CD14-positive monocyte (primary cell): Measurements from ENCODE around the gene ATP2B1. TPM values are rescaled to one million over a fixed set of nuclear protein-coding genes. Genes with fewer than 3 reads are reported as not detected.

Experiments used
- DNase-seq, 3 donors: peaks; one replicate each; pipeline ENCODE4 v3.0.0-alpha.2; 2011 to 2022
- H2AFZ ChIP-seq: 2 replicates; pipeline ENCODE4 v1.6.0; 2012; ENCODE audit warnings: mild to moderate bottlenecking, low read depth, low read length, inconsistent platforms; ENCODE audit not compliant: insufficient read depth, poor library complexity, severe bottlenecking
- H3K27ac ChIP-seq, 2 donors: 1 replicate in 1 of 2; 2 replicates in 1 of 2; pipeline ENCODE4 v1.5.1; 2012 to 2013; ENCODE audit warnings: low read length in 2 of 2, control low read depth in 1 of 2, inconsistent platforms in 1 of 2, low read depth in 1 of 2, mild to moderate bottlenecking in 1 of 2
- H3K27me3 ChIP-seq, 2 donors: one replicate each; pipeline versions ENCODE4 v1.6.0 to v1.6.1; 2011 to 2013; ENCODE audit warnings: low read length in 2 of 2; ENCODE audit not compliant: control insufficient read depth in 2 of 2, insufficient read depth in 2 of 2
- H3K36me3 ChIP-seq, 2 donors: replicated peaks in 1 of 2; 1 replicate in 1 of 2; 2 replicates in 1 of 2; pipeline versions ENCODE4 v1.5.1 to v1.6.1; 2012 to 2013; ENCODE audit warnings: low read length in 2 of 2, control low read depth in 1 of 2, inconsistent platforms in 1 of 2, mild to moderate bottlenecking in 1 of 2; ENCODE audit not compliant: insufficient read depth in 2 of 2, control insufficient read depth in 1 of 2
- H3K4me1 ChIP-seq, 2 donors: 1 replicate in 1 of 2; 2 replicates in 1 of 2; pipeline versions ENCODE4 v1.5.1 to v1.6.1; 2012 to 2013; ENCODE audit warnings: low read length in 2 of 2, control low read depth in 1 of 2, inconsistent platforms in 1 of 2, mild to moderate bottlenecking in 1 of 2, moderate library complexity in 1 of 2; ENCODE audit not compliant: insufficient read depth in 2 of 2, control insufficient read depth in 1 of 2
- H3K4me2 ChIP-seq: replicated peaks from 2 replicates; pipeline ENCODE3; 2012; ENCODE audit warnings: low read length, moderate library complexity, mild to moderate bottlenecking; ENCODE audit not compliant: poor library complexity, severe bottlenecking; ENCODE audit errors: extremely low read depth
- H3K4me3 ChIP-seq, 3 experiments: fragments of 200-600 bp in 1 of 3; sonication (generic) in 1 of 3; replicated peaks in 1 of 3; 1 replicate in 2 of 3; 2 replicates in 1 of 3; pipeline ENCODE4 v1.5.1; 2011 to 2013; ENCODE audit warnings: low read length in 3 of 3, mild to moderate bottlenecking in 3 of 3, control low read depth in 2 of 3, low read depth in 2 of 3, inconsistent platforms in 1 of 3, moderate library complexity in 1 of 3
- H3K79me2 ChIP-seq: 2 replicates; pipeline ENCODE4 v1.6.0; 2012; ENCODE audit warnings: mild to moderate bottlenecking, control low read depth, inconsistent platforms, low read length, moderate library complexity; ENCODE audit not compliant: insufficient read depth
- H3K9ac ChIP-seq: 2 replicates; pipeline ENCODE4 v1.6.0; 2017; ENCODE audit warnings: low read length, mild to moderate bottlenecking; ENCODE audit not compliant: insufficient read depth, poor library complexity, severe bottlenecking
- H3K9me3 ChIP-seq, 2 donors: replicated peaks in 1 of 2; 1 replicate in 1 of 2; 2 replicates in 1 of 2; pipeline versions ENCODE4 v1.5.1 to v1.6.1; 2012 to 2013; ENCODE audit warnings: low read length in 2 of 2, control low read depth in 1 of 2; ENCODE audit not compliant: control insufficient read depth in 1 of 2, insufficient read depth in 1 of 2
- H4K20me1 ChIP-seq: 2 replicates; pipeline ENCODE4 v1.6.0; 2012; ENCODE audit warnings: mild to moderate bottlenecking, low read length, control low read depth, moderate library complexity; ENCODE audit not compliant: insufficient read depth
- H3K27ac Mint-ChIP-seq, 7 donors: one replicate each; pipeline ENCODE4 v1.8.0; 2020; ENCODE audit warnings: mild to moderate bottlenecking in 7 of 7, mixed read lengths in 7 of 7, moderate library complexity in 6 of 7, inconsistent platforms in 2 of 7
- H3K27me3 Mint-ChIP-seq, 3 donors: one replicate each; pipeline ENCODE4 v1.8.0; 2021 to 2022; ENCODE audit warnings: low read depth in 3 of 3, mild to moderate bottlenecking in 3 of 3, mixed read lengths in 3 of 3, moderate library complexity in 3 of 3, inconsistent platforms in 1 of 3
- H3K36me3 Mint-ChIP-seq, 2 donors: one replicate each; pipeline ENCODE4 v1.8.0; 2020; ENCODE audit warnings: mixed read lengths in 2 of 2, inconsistent platforms in 1 of 2, mild to moderate bottlenecking in 1 of 2
- H3K4me1 Mint-ChIP-seq: one replicate; pipeline ENCODE4 v1.8.0; 2020; ENCODE audit warnings: mild to moderate bottlenecking, mixed read lengths
- H3K4me3 Mint-ChIP-seq, 2 donors: one replicate each; pipeline ENCODE4 v1.8.0; 2020; ENCODE audit warnings: mild to moderate bottlenecking in 2 of 2, mixed read lengths in 2 of 2, moderate library complexity in 1 of 2
- H3K9me3 Mint-ChIP-seq, 7 donors: one replicate each; pipeline ENCODE4 v1.8.0; 2020 to 2022; ENCODE audit warnings: mixed read lengths in 7 of 7, mild to moderate bottlenecking in 6 of 7, moderate library complexity in 6 of 7, inconsistent platforms in 2 of 7
- CTCF ChIP-seq: fragments of 200-600 bp; IDR thresholded peaks from one replicate; pipeline ENCODE4 v1.8.0; 2022; ENCODE audit warnings: antibody characterized with exemption, mild to moderate bottlenecking
- WGBS: methylation state at CpG from one replicate; pipeline ENCODE4 v1.1.5; 2013; ENCODE audit warnings: missing lambda C conversion rate; ENCODE audit not compliant: insufficient coverage; 5-methylcytosine and 5-hydroxymethylcytosine counted together
- intact Hi-C, 2 donors: fragments of 100-400 bp; cut with micrococcal nuclease; formaldehyde crosslinking; loops; one replicate each; pipeline versions ENCODE4 v1.15.0 to v1.15.1; 2023
- polyA plus RNA-seq, 3 donors: library from polyadenylated mRNA; depleted of rRNA in 1 of 3; unstranded in 2 of 3; stranded (reverse) in 1 of 3; fragments of 300-500 nt in 2 of 3; fragments of >200 nt in 1 of 3; fragmentation: Illumina TruSeq in 2 of 3; gene quantifications; 1 replicate in 2 of 3; 2 replicates in 1 of 3; pipeline ENCODE4 v1.2.3, GENCODE V29; 2012 to 2021

Gene ATP2B1
- polyA plus RNA-seq, 3 donors = 35.9 to 59.3 (median 53.9) TPM

- intact Hi-C loops = no loop called here
- Histone ChIP-seq H3K4me2 (no peak overlapping the region), H2AFZ (no peak overlapping the region), H4K20me1 (peaks cover 10% of the 10 kb centered on the region), H3K27me3 (no peaks in the 10 kb centered on the region), H3K4me3 (no peak overlapping the region), H3K27ac (no peak overlapping the region), H3K9ac (no peak overlapping the region), H3K36me3 (peaks cover 53 to 82% of the 10 kb centered on the region in 2 donors), H3K4me1 (no peaks in the 10 kb centered on the region), H3K79me2 (no peaks in the 10 kb centered on the region), H3K9me3 (no peaks in the 10 kb centered on the region)
- DNase-seq = no peak
- Mint-ChIP-seq H3K4me3 (no peak overlapping the region), H3K27ac (peak overlapping the region in 1 of 7 donors; percentile 19), H3K27me3 (no peaks in the 10 kb centered on the region), H3K36me3 (peaks cover 67 to 70% of the 10 kb centered on the region in 2 donors), H3K4me1 (peaks cover 2% of the 10 kb centered on the region), H3K9me3 (no peaks in the 10 kb centered on the region)
- WGBS = 100% methylated on average over 2 of the region's 4 CpGs
- TF ChIP-seq CTCF = no peak
Observed at GRCh38 chr12:89593233-89593632, 115.4 kb downstream of the ATP2B1 start.

GRCh38 chr12:89589753-89590152 lies 118.9 kb downstream of the ATP2B1 start:
- Histone ChIP-seq H3K27ac (no peak overlapping the region), H3K4me2 (no peak overlapping the region), H3K27me3 (no peaks in the 10 kb centered on the region), H3K36me3 (peaks cover 52 to 61% of the 10 kb centered on the region in 2 donors), H4K20me1 (no peaks in the 10 kb centered on the region), H2AFZ (no peak overlapping the region), H3K4me3 (no peak overlapping the region), H3K9me3 (no peaks in the 10 kb centered on the region), H3K79me2 (no peaks in the 10 kb centered on the region), H3K9ac (no peak overlapping the region), H3K4me1 (no peaks in the 10 kb centered on the region)
- no peak for TF ChIP-seq CTCF
- H3K36me3 Mint-ChIP-seq = peaks cover 52 to 58% of the 10 kb centered on the region in 2 donors
- no peaks in the 10 kb centered on the region for H3K27me3 Mint-ChIP-seq
- H3K9me3 Mint-ChIP-seq = no peaks in the 10 kb centered on the region
- H3K27ac Mint-ChIP-seq = no peak overlapping the region
- no peaks in the 10 kb centered on the region for H3K4me1 Mint-ChIP-seq
- DNase-seq = no peak
- no peak overlapping the region for H3K4me3 Mint-ChIP-seq
- intact Hi-C loops = no loop called here
